GM13977 (cell line): ENCODE data around the gene SH3RF3.

Source experiments
- DNase-seq: peaks from one replicate; pipeline ENCODE4 v3.0.0; 2012; ENCODE audit warnings: low spot score
- CTCF ChIP-seq: IDR thresholded peaks from 2 replicates; pipeline ENCODE4 v1.5.1; 2012; ENCODE audit warnings: mild to moderate bottlenecking, control low read depth; ENCODE audit not compliant: insufficient read depth; ENCODE audit errors: extremely low read depth, missing control alignments
- in situ Hi-C: fragments of 300-500 bp; cut with MboI; formaldehyde crosslinking; loops from one replicate; pipeline ENCODE4 v1.12.0; 2022; ENCODE audit warnings: low sequenced_read_pairs, low pct_unique_long_range_greater_than_20kb, mixed read lengths, inconsistent platforms; ENCODE audit not compliant: unreplicated experiment

SH3RF3 gene

DNA sequence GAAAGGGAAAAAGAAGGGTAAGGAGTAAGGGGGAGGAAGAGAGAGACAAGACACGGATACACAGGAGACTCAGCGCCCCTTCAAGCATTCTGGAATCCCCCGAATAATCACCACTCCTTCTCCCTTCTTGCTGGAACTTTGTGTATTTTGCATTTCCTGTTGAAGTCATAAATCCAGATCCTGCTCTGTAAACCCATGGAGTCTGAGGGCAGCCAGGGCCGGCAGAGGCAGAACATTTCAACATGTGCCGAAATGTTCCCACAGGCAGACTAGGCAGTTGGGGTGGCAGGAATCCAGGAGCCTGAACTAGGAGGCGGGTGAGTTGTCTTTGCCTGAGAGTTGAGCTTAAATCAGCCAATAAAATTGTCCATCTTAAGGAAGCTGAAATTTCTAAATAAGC, 193.1 kb downstream of the SH3RF3 start:
- in situ Hi-C loops = no loop called here
- no peak for DNase-seq
- no peak for TF ChIP-seq CTCF

DNA sequence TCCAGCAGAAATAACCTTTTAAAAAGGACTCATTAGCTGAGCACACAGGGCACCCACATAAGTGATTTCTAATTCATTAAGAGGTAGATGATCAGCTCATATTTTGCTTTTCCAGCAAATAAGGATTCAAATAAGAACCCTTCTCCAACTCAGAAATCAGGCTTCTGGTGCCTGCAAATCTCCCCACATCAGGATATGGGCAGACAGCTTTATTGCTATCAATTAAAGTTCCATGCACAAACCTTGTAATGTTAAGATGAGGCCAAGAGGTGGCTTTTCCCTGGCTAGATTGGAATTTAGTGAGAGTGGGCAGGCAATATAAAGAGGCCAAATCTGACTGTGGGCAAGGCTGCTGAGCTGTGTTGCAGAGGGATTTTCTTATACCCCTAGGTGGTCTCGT, 193.6 kb downstream of the SH3RF3 start:
- TF ChIP-seq CTCF = no peak
- no peak for DNase-seq
- in situ Hi-C loops = no loop called here

- TF ChIP-seq CTCF = no peak
- DNase-seq = no peak
- in situ Hi-C loops = no loop called here
These were observed 195.9 kb downstream of the SH3RF3 start for GRCh38 chr2:109324861-109325260.

DNA sequence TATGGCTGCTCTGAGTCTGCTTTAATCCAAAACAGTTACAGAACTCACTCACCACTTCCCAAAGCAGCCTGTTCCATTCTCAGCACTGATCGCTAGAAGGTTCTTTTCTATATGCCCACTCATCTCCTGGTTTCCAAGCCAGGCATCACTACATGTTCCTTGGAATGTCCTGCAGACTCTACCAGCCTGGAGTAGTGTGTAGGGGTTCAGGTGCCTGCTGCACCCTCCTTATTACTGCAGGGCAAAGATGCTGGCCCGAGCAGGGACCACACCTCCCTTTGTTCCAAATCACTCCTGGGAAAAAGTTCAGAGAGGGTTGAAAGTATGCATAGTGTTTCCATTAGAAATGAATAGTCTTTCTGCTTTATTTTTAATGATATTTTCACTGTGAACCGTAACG, 196.6 kb downstream of the SH3RF3 start:
- DNase-seq = no peak
- TF ChIP-seq CTCF = no peak
- in situ Hi-C loops = no loop called here

DNA sequence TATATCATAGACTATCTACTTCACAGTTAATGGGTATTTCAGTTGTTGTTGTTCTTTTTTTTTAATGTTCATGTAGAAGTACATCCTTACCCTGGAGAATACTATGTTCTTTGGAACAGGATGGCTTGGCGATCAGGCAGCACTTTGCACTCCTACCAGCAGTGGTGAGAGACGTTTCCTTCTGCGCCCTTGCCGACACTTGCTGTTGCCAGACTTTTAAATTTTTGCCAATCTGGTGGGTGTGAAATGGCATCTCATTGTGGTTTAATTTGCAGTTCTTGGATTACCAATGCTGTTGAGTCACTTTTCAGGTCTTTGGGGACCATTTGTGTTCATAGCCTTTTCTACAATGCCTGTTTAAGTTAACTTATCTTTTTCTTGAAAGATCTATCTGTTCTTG, 197.3 kb downstream of the SH3RF3 start:
- no peak for DNase-seq
- no peak for TF ChIP-seq CTCF
- in situ Hi-C loops = no loop called here

DNA sequence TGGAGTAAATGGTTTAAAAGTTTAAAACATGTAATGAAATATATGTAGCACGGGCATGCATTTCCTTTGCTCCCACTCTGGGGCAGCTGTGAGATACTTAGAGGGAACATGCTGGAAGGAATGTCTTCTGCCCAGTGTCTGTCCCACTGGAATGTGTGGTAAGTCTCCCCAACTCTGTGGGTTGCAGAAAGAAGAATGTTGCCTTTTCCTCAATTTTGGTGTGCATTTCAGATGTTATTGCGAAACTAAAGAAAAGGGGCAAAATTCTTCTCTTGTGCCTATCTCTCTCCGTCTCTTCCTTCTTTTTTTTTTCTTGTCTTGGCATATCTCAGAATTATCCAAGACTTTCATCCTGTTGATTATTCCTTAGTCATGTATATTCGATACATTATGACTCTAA, 201.1 kb downstream of the SH3RF3 start:
- no peak for DNase-seq
- in situ Hi-C loops = no loop called here
- TF ChIP-seq CTCF = no peak

DNA sequence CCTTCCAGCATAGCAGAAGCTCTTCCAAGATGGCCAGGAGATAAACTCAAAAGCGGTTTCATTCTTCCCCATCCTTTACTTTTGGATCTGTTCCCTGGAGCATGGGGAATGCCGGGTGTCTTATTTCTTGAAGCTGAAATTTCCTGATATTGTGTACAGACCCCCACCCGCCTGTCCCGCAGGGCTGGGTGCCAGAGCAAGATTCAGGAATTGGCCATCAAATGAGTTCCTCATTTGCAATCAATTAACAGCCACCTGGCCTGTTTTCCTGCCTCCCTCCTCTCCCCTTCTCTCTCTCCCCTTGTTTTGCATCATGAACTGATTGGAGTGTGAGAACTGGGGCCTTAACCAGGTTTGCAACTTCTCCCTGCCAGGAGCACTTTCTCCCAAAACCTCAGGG, 202.1 kb downstream of the SH3RF3 start:
- in situ Hi-C loops = no loop called here
- DNase-seq = no peak
- no peak for TF ChIP-seq CTCF
